Neuron (in vitro differentiated cells): ENCODE measurements around the gene DAAM2.

Experiments used
- H2AFZ ChIP-seq: one replicate; pipeline ENCODE4 v1.6.1; 2013; ENCODE audit warnings: low read depth, mild to moderate bottlenecking, inconsistent platforms, low read length, moderate library complexity
- H3K27me3 ChIP-seq: one replicate; pipeline ENCODE4 v1.6.1; 2013; ENCODE audit warnings: low read length; ENCODE audit not compliant: insufficient read depth
- H3K36me3 ChIP-seq: one replicate; pipeline ENCODE4 v1.6.1; 2013; ENCODE audit warnings: low read length; ENCODE audit not compliant: insufficient read depth
- H3K4me1 ChIP-seq: one replicate; pipeline ENCODE4 v1.6.1; 2013; ENCODE audit warnings: low read length; ENCODE audit not compliant: insufficient read depth
- H3K4me3 ChIP-seq: 2 replicates; pipeline ENCODE4 v1.5.1; 2013; ENCODE audit warnings: mild to moderate bottlenecking, low read length, moderate library complexity
- H3K9me3 ChIP-seq: one replicate; pipeline ENCODE4 v1.6.1; 2013; ENCODE audit warnings: low read length

Gene DAAM2

GRCh38 chr6:39830444-39830843 is 38.3 kb downstream of the DAAM2 start:
- Histone ChIP-seq H3K4me1 (no peaks in the 10 kb centered on the region), H3K4me3 (no peak overlapping the region), H3K9me3 (no peaks in the 10 kb centered on the region), H2AFZ (no peak overlapping the region), H3K36me3 (no peaks in the 10 kb centered on the region), H3K27me3 (no peaks in the 10 kb centered on the region)

DNA sequence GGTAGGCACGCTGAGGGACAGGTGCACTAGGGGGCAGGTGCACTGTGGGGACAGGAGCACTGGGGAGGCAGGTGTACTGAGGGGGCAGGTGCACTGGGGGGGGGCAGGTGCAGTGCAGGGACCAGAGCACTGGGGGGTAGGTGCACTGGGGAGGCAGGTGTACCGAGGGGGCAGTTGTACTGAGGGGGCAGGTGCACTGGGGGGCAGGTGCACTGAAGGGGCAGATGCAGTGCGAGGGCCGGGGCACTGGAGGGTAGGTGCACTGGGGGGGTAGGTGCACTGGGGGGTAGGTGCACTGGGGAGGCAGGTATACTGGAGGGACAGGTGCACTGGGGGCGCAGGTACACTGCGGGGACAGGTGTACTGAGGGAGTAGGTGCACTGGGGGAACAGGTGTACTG is 39.5 kb downstream of the DAAM2 start:
- Histone ChIP-seq H3K9me3 (no peaks in the 10 kb centered on the region), H2AFZ (no peak overlapping the region), H3K36me3 (no peaks in the 10 kb centered on the region), H3K4me3 (no peak overlapping the region), H3K27me3 (no peaks in the 10 kb centered on the region), H3K4me1 (no peaks in the 10 kb centered on the region)

DNA sequence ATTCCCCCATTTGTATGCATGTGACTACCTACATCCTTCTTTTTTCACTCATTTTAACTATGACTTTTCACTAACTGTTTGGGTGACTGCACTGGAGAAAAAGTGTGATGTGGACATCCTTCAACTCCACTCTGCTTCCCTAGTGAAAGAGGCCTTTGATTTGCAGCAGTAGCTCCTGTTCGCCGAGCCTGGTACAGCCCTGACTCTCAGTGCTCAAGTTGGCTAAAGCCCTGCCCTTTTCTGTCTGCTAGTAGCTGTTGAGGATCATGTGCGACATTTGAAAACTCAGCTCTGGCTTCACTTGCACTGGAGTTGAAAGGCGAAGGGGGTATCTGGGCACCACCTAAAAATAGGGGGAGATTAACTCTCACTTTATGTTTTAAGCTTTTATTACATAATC is 42.1 kb downstream of the DAAM2 start:
- Histone ChIP-seq H3K4me3 (no peak overlapping the region), H3K4me1 (no peaks in the 10 kb centered on the region), H3K27me3 (no peaks in the 10 kb centered on the region), H3K9me3 (no peaks in the 10 kb centered on the region), H3K36me3 (no peaks in the 10 kb centered on the region), H2AFZ (no peak overlapping the region)

- H3K27me3 ChIP-seq: no peaks in the 10 kb centered on the region
- no peaks in the 10 kb centered on the region for H3K9me3 ChIP-seq
- no peak overlapping the region for H2AFZ ChIP-seq
- no peaks in the 10 kb centered on the region for H3K4me1 ChIP-seq
- no peaks in the 10 kb centered on the region for H3K36me3 ChIP-seq
- no peak overlapping the region for H3K4me3 ChIP-seq
These were observed 42.7 kb downstream of the DAAM2 start for GRCh38 chr6:39834866-39835265.

DNA sequence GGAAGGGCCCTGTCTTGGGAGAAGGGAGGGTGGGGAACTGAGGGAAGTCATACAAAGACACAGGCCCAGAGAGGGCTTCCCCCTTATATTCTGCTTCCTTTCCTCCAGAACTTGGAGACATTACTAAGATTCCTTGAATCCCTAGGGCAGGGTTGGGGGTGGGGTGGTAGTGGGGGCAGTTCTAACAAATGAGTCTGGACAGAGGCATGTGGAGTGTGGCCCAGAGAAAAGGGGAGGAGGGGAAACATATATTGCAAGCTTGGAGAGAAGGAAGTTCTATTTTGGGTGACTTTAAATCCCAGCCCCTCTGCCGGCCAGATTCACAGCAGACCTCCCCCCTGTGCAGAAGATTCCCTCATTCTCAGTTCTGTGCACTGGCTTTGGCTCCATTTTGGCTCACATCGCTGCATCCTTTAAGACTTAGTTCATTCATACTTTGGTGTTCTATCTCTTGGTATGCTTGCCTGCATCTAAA is 43.7 kb downstream of the DAAM2 start:
- no peak overlapping the region for H3K4me3 ChIP-seq
- H3K36me3 ChIP-seq: no peaks in the 10 kb centered on the region
- H2AFZ ChIP-seq: no peak overlapping the region
- H3K27me3 ChIP-seq: no peaks in the 10 kb centered on the region
- H3K9me3 ChIP-seq: no peaks in the 10 kb centered on the region
- H3K4me1 ChIP-seq: no peaks in the 10 kb centered on the region

- H3K4me1 ChIP-seq: no peaks in the 10 kb centered on the region
- H3K27me3 ChIP-seq: no peaks in the 10 kb centered on the region
- H3K9me3 ChIP-seq: no peaks in the 10 kb centered on the region
- H3K36me3 ChIP-seq: no peaks in the 10 kb centered on the region
- no peak overlapping the region for H3K4me3 ChIP-seq
- no peak overlapping the region for H2AFZ ChIP-seq
These were observed 44.4 kb downstream of the DAAM2 start for GRCh38 chr6:39836606-39837005.

DNA sequence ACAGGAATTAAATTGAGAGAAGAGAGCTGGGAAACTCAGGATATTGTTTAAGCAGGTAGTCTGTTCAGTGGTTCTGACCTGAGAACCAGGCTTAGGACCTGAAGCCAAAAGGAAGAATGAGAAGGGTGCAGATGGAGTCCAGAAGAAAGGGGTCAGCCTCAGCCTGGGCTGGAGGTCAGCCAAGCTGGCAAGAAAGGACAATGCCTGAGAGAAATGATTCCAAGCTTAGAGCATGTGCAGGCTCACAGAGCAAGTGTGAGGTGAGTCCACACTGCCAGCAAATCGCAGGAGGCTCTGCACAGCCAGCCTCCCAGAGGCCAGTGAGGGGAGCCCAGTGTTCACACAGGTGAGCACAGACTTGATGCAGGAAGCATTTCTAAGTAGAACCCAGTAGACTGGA is 47.3 kb downstream of the DAAM2 start:
- H3K4me3 ChIP-seq: no peak overlapping the region
- no peaks in the 10 kb centered on the region for H3K36me3 ChIP-seq
- no peak overlapping the region for H2AFZ ChIP-seq
- H3K9me3 ChIP-seq: no peaks in the 10 kb centered on the region
- H3K4me1 ChIP-seq: no peaks in the 10 kb centered on the region
- no peaks in the 10 kb centered on the region for H3K27me3 ChIP-seq

DNA sequence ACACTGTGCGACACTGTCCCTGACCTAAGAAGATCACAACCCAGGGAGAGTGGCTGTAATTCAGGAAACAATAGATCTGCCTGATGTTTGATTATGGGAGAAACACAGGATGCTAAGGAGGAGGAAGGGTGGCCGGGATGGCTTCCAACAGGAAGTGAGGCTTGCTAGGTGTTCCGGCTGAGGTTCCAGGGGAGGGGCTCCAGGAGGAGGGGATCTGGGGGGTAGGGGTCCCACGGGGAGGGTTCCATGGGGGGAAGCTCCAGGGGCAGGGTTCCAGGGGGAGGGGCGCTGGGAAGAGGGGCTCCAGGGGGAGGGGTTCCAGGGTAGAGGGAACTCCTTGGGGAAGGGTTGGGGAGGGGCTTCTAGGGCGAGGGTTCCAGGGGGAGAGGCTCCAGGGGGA is 48.6 kb downstream of the DAAM2 start:
- Histone ChIP-seq H3K36me3 (no peaks in the 10 kb centered on the region), H3K4me1 (no peaks in the 10 kb centered on the region), H3K9me3 (no peaks in the 10 kb centered on the region), H2AFZ (no peak overlapping the region), H3K27me3 (no peaks in the 10 kb centered on the region), H3K4me3 (no peak overlapping the region)

DNA sequence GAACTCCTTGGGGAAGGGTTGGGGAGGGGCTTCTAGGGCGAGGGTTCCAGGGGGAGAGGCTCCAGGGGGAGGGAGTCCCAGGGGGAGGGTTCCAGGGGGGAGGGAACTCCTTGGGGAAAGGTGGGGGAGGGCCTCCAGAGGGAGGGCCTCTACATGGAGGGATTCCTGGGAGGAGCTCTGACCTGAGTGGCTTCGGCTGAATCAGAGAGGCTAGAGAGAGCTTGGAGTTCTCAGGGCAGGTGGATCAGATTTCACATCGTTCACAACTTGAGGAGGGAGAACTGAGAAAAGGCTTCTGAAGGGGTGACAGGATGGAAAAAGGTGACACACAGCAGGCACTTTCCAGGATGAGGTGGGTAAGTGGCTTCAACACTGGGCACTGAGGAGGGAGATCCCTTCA is 49.1 kb downstream of the DAAM2 start:
- no peaks in the 10 kb centered on the region for H3K9me3 ChIP-seq
- no peaks in the 10 kb centered on the region for H3K4me1 ChIP-seq
- no peak overlapping the region for H3K4me3 ChIP-seq
- H3K36me3 ChIP-seq: no peaks in the 10 kb centered on the region
- no peak overlapping the region for H2AFZ ChIP-seq
- H3K27me3 ChIP-seq: no peaks in the 10 kb centered on the region

GRCh38 chr6:39841923-39842322 is 49.7 kb downstream of the DAAM2 start:
- H3K4me3 ChIP-seq: no peak overlapping the region
- H3K4me1 ChIP-seq: no peaks in the 10 kb centered on the region
- no peaks in the 10 kb centered on the region for H3K36me3 ChIP-seq
- no peaks in the 10 kb centered on the region for H3K9me3 ChIP-seq
- H3K27me3 ChIP-seq: no peaks in the 10 kb centered on the region
- H2AFZ ChIP-seq: no peak overlapping the region

GRCh38 chr6:39843305-39844020 is 51.3 kb downstream of the DAAM2 start:
- no peaks in the 10 kb centered on the region for H3K4me1 ChIP-seq
- no peaks in the 10 kb centered on the region for H3K27me3 ChIP-seq
- H3K9me3 ChIP-seq: no peaks in the 10 kb centered on the region
- H3K4me3 ChIP-seq: no peak overlapping the region
- no peaks in the 10 kb centered on the region for H3K36me3 ChIP-seq
- no peak overlapping the region for H2AFZ ChIP-seq

- no peak overlapping the region for H2AFZ ChIP-seq
- no peak overlapping the region for H3K4me3 ChIP-seq
- no peaks in the 10 kb centered on the region for H3K36me3 ChIP-seq
- no peaks in the 10 kb centered on the region for H3K4me1 ChIP-seq
- no peaks in the 10 kb centered on the region for H3K27me3 ChIP-seq
- H3K9me3 ChIP-seq: no peaks in the 10 kb centered on the region
These were observed 52.7 kb downstream of the DAAM2 start for GRCh38 chr6:39844866-39845265.

GRCh38 chr6:39847221-39847620 is 55.0 kb downstream of the DAAM2 start:
- H3K27me3 ChIP-seq: no peaks in the 10 kb centered on the region
- no peaks in the 10 kb centered on the region for H3K36me3 ChIP-seq
- no peaks in the 10 kb centered on the region for H3K4me1 ChIP-seq
- H3K9me3 ChIP-seq: no peaks in the 10 kb centered on the region
- no peak overlapping the region for H3K4me3 ChIP-seq
- no peak overlapping the region for H2AFZ ChIP-seq

GRCh38 chr6:39848171-39848570 is 56.0 kb downstream of the DAAM2 start:
- H3K27me3 ChIP-seq: no peaks in the 10 kb centered on the region
- no peaks in the 10 kb centered on the region for H3K4me1 ChIP-seq

More at GRCh38 chr6:39848171-39848570, 56.0 kb downstream of the DAAM2 start:
- H3K9me3 ChIP-seq: no peaks in the 10 kb centered on the region
- no peaks in the 10 kb centered on the region for H3K36me3 ChIP-seq
- no peak overlapping the region for H3K4me3 ChIP-seq
- H2AFZ ChIP-seq: no peak overlapping the region
